Spleen (tissue), 11 donors: Measurements from ENCODE around the gene TRIM69. TPM values are rescaled to one million over a fixed set of nuclear protein-coding genes. Genes with fewer than 3 reads are reported as not detected.
A peak's percentile ranks its signal among the peaks of the same experiment; 100 is the strongest.

ENCODE experiments used
- DNase-seq: peaks from one replicate; pipeline ENCODE4 v3.0.0-alpha.2; 2020
- H3K27ac ChIP-seq, 8 donors: fragments of 200-600 bp; sonication (generic) in 7 of 8; 1 replicate in 4 of 8; 2 replicates in 4 of 8; pipeline versions ENCODE4 v1.5.0 to v1.8.0; 2016 to 2021; ENCODE audit warnings: inconsistent platforms in 4 of 8, mild to moderate bottlenecking in 4 of 8, moderate library complexity in 1 of 8
- H3K27me3 ChIP-seq, 7 donors: fragments of 200-600 bp; sonication (generic) in 6 of 7; replicated peaks in 1 of 7; 1 replicate in 4 of 7; 2 replicates in 3 of 7; pipeline versions ENCODE4 v1.5.0 to v1.8.0; 2016 to 2021; ENCODE audit warnings: inconsistent platforms in 3 of 7, mild to moderate bottlenecking in 1 of 7
- H3K36me3 ChIP-seq, 6 donors: fragments of 200-600 bp; sonication (generic) in 5 of 6; 1 replicate in 4 of 6; 2 replicates in 2 of 6; pipeline versions ENCODE4 v1.5.0 to v1.8.0; 2016 to 2021; ENCODE audit warnings: inconsistent platforms in 2 of 6
- H3K4me1 ChIP-seq, 6 donors: fragments of 200-600 bp; sonication (generic) in 5 of 6; 1 replicate in 3 of 6; 2 replicates in 3 of 6; pipeline versions ENCODE4 v1.5.0 to v1.8.0; 2016 to 2021; ENCODE audit warnings: inconsistent platforms in 3 of 6
- H3K4me3 ChIP-seq, 8 donors: fragments of 200-600 bp; sonication (generic) in 7 of 8; 1 replicate in 4 of 8; 2 replicates in 4 of 8; pipeline versions ENCODE4 v1.5.0 to v1.8.0; 2016 to 2021; ENCODE audit warnings: inconsistent platforms in 4 of 8, mild to moderate bottlenecking in 4 of 8, moderate library complexity in 2 of 8
- H3K9me3 ChIP-seq, 8 donors: fragments of 200-600 bp; sonication (generic) in 7 of 8; 1 replicate in 4 of 8; 2 replicates in 4 of 8; pipeline versions ENCODE4 v1.5.0 to v1.8.0; 2016 to 2021; ENCODE audit warnings: inconsistent platforms in 4 of 8
- POLR2A ChIP-seq, 3 donors: fragments of 450-650 bp; IDR thresholded peaks; one replicate each; pipeline ENCODE4 v1.5.1; 2017; ENCODE audit warnings: antibody characterized with exemption in 3 of 3, mild to moderate bottlenecking in 1 of 3
- POLR2AphosphoS5 ChIP-seq, 3 donors: sonication (generic); formaldehyde crosslinking; IDR thresholded peaks; one replicate each; pipeline ENCODE4 v1.5.1; 2017; ENCODE audit warnings: antibody characterized with exemption in 3 of 3
- WGBS, 5 donors: extraction: QIAGEN DNeasy Blood & Tissue Kit in 3 of 5; methylation state at CpG; one replicate each; pipeline versions ENCODE4 v1.1.5 to v1.1.7; 2013 to 2018; 5-methylcytosine and 5-hydroxymethylcytosine counted together
- intact Hi-C: fragments of 100-400 bp; cut with DNase I; formaldehyde crosslinking; loops from one replicate; pipeline ENCODE4 v1.15.0; 2023; ENCODE audit warnings: low total_unique reads
- polyA plus RNA-seq, 3 donors: library from polyadenylated mRNA; stranded (reverse); fragments of 200-250 nt; gene quantifications; one replicate each; pipeline ENCODE4 v1.2.1, GENCODE V29; 2013
- total RNA-seq, 7 donors: library from RNA; depleted of rRNA in 3 of 7; stranded (reverse); fragments of >200 nt in 3 of 7; fragmentation: NEBNext Ultra II Directional in 4 of 7; extraction: Animal tissue kit (Norgen Biotek cat#: 25700) in 4 of 7; gene quantifications; one replicate each; pipeline versions ENCODE4 v1.1.0 to v1.2.1, GENCODE V29; 2016 to 2021
- TF ChIP-seq, protein P1 (sequence below), 11 experiments: fragments of 200-600 bp in 7 of 11; fragments of 450-650 bp in 4 of 11; sonication (generic) in 4 of 11; IDR thresholded peaks in 8 of 11; conservative IDR thresholded peaks in 3 of 11; 1 replicate in 7 of 11; 2 replicates in 4 of 11; pipeline versions ENCODE4 v1.4.0 to v1.8.0; 2016 to 2021; ENCODE audit warnings: antibody characterized with exemption in 11 of 11, inconsistent platforms in 4 of 11, mild to moderate bottlenecking in 1 of 11
- donor health status: healthy with polysubstance abuse.
- donor health status: DM: no; HTN: no; CAD: no; lungs with moderate emphysema.
- donor health status: DM: no; HTN: no; CAD: no.
- donor health status: Bipolar disorder and iron deficiency.
- donor health status: healthy.
- donor health status: DM: no; HTN: no; CAD: no.
- donor health status: DM: yes; HTN: yes; CAD: no.

Gene TRIM69
- total and polyA plus RNA-seq, 10 donors = 16.4 to 54.9 (median 44.7) TPM

DNA sequence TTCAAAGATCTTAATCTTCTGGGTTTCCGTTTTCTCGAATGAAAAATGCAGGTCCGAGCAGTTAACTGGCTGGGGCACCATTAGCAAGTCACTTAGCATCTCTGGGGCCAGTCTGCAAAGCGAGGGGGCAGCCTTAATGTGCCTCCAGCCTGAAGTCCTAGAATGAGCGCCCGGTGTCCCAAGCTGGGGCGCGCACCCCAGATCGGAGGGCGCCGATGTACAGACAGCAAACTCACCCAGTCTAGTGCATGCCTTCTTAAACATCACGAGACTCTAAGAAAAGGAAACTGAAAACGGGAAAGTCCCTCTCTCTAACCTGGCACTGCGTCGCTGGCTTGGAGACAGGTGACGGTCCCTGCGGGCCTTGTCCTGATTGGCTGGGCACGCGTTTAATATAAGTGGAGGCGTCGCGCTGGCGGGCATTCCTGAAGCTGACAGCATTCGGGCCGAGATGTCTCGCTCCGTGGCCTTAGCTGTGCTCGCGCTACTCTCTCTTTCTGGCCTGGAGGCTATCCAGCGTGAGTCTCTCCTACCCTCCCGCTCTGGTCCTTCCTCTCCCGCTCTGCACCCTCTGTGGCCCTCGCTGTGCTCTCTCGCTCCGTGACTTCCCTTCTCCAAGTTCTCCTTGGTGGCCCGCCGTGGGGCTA, 25.1 kb upstream of the TRIM69 start, which contains the start of the genes B2M and PATL2:
Gene B2M, plus strand, starts transcription at position 422 of the 647 bp plus-strand sequence. Its CDS starts 30 bp downstream, at position 452.
Gene PATL2, minus strand, starts transcription at position 228 of the 647 bp plus-strand sequence. CDS start 34,833 bp downstream, outside the sequence.
- Histone ChIP-seq H3K4me1 (peaks cover 24 to 65% (median 43%) of the 10 kb centered on the region in 6 donors), H3K9me3 (no peaks in the 10 kb centered on the region), H3K27me3 (no peaks in the 10 kb centered on the region), H3K4me3 (peak within 1 kb of the TSS; percentile 68 to 96 (median 89)), H3K27ac (peak within 1 kb of the TSS; percentile 98 to 100 (median 100)), H3K36me3 (peaks cover 5 to 58% (median 21%) of the 10 kb centered on the region in 6 donors)
- intact Hi-C loops = loop anchor here (5.0 kb wide), 1 partner anchor 44 kb away; no protein-coding TSS in a partner anchor
- peak; percentile 96 for DNase-seq
- TF ChIP-seq POLR2AphosphoS5 (IDR thresholded peaks at IDR 0.05) (peak; percentile 100), POLR2A (IDR thresholded peaks at IDR 0.05) (peak; percentile 96 to 100 (median 99))
- TF ChIP-seq, protein P1, sequence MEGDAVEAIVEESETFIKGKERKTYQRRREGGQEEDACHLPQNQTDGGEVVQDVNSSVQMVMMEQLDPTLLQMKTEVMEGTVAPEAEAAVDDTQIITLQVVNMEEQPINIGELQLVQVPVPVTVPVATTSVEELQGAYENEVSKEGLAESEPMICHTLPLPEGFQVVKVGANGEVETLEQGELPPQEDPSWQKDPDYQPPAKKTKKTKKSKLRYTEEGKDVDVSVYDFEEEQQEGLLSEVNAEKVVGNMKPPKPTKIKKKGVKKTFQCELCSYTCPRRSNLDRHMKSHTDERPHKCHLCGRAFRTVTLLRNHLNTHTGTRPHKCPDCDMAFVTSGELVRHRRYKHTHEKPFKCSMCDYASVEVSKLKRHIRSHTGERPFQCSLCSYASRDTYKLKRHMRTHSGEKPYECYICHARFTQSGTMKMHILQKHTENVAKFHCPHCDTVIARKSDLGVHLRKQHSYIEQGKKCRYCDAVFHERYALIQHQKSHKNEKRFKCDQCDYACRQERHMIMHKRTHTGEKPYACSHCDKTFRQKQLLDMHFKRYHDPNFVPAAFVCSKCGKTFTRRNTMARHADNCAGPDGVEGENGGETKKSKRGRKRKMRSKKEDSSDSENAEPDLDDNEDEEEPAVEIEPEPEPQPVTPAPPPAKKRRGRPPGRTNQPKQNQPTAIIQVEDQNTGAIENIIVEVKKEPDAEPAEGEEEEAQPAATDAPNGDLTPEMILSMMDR (IDR thresholded peaks at IDR 0.05 in 8 of 11, conservative IDR thresholded peaks at IDR 0.05 in 3 of 11) = peak in 3 of 11 experiments; percentile 11 to 26 (median 16)
- 0 to 1% (median 0%) methylated on average over 20 to 37 of the region's 37 CpGs for WGBS, 5 donors

DNA sequence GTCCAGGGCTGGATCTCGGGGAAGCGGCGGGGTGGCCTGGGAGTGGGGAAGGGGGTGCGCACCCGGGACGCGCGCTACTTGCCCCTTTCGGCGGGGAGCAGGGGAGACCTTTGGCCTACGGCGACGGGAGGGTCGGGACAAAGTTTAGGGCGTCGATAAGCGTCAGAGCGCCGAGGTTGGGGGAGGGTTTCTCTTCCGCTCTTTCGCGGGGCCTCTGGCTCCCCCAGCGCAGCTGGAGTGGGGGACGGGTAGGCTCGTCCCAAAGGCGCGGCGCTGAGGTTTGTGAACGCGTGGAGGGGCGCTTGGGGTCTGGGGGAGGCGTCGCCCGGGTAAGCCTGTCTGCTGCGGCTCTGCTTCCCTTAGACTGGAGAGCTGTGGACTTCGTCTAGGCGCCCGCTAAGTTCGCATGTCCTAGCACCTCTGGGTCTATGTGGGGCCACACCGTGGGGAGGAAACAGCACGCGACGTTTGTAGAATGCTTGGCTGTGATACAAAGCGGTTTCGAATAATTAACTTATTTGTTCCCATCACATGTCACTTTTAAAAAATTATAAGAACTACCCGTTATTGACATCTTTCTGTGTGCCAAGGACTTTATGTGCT, 24.5 kb upstream of the TRIM69 start:
- Histone ChIP-seq H3K4me3 (peak overlapping the region; percentile 68 to 96 (median 89)), H3K9me3 (no peaks in the 10 kb centered on the region), H3K4me1 (peaks cover 30 to 72% (median 49%) of the 10 kb centered on the region in 6 donors), H3K27me3 (no peaks in the 10 kb centered on the region), H3K27ac (peak overlapping the region; percentile 98 to 100 (median 100)), H3K36me3 (peaks cover 5 to 59% (median 27%) of the 10 kb centered on the region in 6 donors)
- 0 to 1% (median 0%) methylated on average over 22 to 46 of the region's 46 CpGs for WGBS, 5 donors
- intact Hi-C loops = loop anchor here (5.0 kb wide), 1 partner anchor 45 kb away; no protein-coding TSS in a partner anchor
- TF ChIP-seq POLR2AphosphoS5 (IDR thresholded peaks at IDR 0.05) = no peak
- no peak for TF ChIP-seq POLR2A (IDR thresholded peaks at IDR 0.05)
- TF ChIP-seq, protein P1 (IDR thresholded peaks at IDR 0.05 in 8 of 11, conservative IDR thresholded peaks at IDR 0.05 in 3 of 11) = no peak
- DNase-seq = peak; percentile 93

DNA sequence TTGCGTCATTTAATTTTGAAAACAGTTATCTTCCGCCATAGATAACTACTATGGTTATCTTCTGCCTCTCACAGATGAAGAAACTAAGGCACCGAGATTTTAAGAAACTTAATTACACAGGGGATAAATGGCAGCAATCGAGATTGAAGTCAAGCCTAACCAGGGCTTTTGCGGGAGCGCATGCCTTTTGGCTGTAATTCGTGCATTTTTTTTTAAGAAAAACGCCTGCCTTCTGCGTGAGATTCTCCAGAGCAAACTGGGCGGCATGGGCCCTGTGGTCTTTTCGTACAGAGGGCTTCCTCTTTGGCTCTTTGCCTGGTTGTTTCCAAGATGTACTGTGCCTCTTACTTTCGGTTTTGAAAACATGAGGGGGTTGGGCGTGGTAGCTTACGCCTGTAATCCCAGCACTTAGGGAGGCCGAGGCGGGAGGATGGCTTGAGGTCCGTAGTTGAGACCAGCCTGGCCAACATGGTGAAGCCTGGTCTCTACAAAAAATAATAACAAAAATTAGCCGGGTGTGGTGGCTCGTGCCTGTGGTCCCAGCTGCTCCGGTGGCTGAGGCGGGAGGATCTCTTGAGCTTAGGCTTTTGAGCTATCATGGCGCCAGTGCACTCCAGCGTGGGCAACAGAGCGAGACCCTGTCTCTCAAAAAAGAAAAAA, 23.9 kb upstream of the TRIM69 start:
- H3K27ac ChIP-seq = peak overlapping the region; percentile 98 to 100 (median 100)
- peaks cover 37 to 75% (median 55%) of the 10 kb centered on the region in 6 donors for H3K4me1 ChIP-seq
- intact Hi-C loops = loop anchor here (5.0 kb wide), 1 partner anchor 45 kb away; no protein-coding TSS in a partner anchor
- peak overlapping the region; percentile 68 to 96 (median 89) for H3K4me3 ChIP-seq
- 0 to 2% (median 1%) methylated on average over 24 of the region's 24 CpGs for WGBS, 5 donors
- H3K27me3 ChIP-seq = no peaks in the 10 kb centered on the region
- H3K9me3 ChIP-seq = no peaks in the 10 kb centered on the region
- peak; percentile 84 for DNase-seq
- peaks cover 5 to 59% (median 34%) of the 10 kb centered on the region in 6 donors for H3K36me3 ChIP-seq
- TF ChIP-seq, protein P1 (IDR thresholded peaks at IDR 0.05 in 8 of 11, conservative IDR thresholded peaks at IDR 0.05 in 3 of 11) = no peak
- peak; percentile 54 to 92 (median 76) for TF ChIP-seq POLR2AphosphoS5 (IDR thresholded peaks at IDR 0.05)
- TF ChIP-seq POLR2A (IDR thresholded peaks at IDR 0.05) = peak in 1 of 3 donors; percentile 77
